ENCODE data around the gene EXOC4.

Gene EXOC4

DNA sequence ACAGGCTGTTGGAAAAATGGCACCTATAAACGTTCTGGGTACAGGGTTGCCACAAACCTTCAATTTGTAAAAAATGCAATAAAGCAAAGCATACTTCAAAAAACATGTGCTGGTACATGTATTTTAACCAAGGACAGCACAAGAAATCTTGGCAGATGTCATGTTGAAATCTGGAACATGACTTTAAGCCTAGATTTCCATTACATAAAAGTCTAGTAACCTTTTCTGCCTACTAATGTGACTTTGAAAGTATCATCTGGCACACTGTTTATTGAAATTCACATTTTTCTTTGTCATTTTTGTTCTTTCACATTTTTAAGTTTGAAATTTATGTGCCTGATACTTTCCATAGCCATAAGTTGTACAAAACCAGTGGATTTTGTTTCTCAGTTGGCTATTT is 296.8 kb downstream of the EXOC4 start:
- Histone ChIP-seq H3K4me3 (ENCODE audit: insufficient read length, low read depth) (no peak overlapping the region), H3K4me1 (ENCODE audit: insufficient read depth, insufficient read length) (no peaks in the 10 kb centered on the region), H3K27me3 (ENCODE audit: insufficient read depth, insufficient read length) (no peaks in the 10 kb centered on the region), H3K36me3 (ENCODE audit: insufficient read depth, insufficient read length, low read length) (no peaks in the 10 kb centered on the region), H3K9ac (ENCODE audit: insufficient read length, low read depth) (no peak overlapping the region), H3K9me3 (ENCODE audit: insufficient read depth, low read length) (no peaks in the 10 kb centered on the region)
- TF ChIP-seq SUZ12 (IDR thresholded peaks at IDR 0.05; ENCODE audit: extremely low read depth, insufficient read depth, insufficient read length) (no peak), YY1 (IDR thresholded peaks at IDR 0.05; ENCODE audit: insufficient read depth, insufficient read length) (no peak), ZNF274 (IDR thresholded peaks at IDR 0.05; ENCODE audit: low read depth, low read length) (no peak)
- no peak for DNase-seq (ENCODE audit: low read depth, low spot score)

DNA sequence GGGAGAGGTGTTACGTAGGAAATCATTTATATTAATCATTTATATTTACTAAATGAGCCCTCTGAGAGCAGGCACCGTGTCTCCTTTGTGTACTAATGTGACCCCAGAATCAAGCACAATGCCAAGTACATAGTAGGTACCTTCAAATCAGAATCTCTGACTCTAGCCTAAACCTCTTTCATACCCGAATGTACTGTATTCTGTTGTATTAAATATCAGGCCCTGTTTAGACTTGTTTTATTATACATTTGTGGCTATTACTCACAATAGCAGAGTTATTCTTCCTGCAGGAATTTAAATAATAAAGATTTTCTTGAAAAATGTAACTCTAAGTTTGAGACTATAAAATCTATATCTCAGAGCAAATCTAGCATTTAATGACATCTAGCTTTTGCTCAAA is 297.3 kb downstream of the EXOC4 start:
- Histone ChIP-seq H3K9me3 (ENCODE audit: insufficient read depth, low read length) (no peaks in the 10 kb centered on the region), H3K4me3 (ENCODE audit: insufficient read length, low read depth) (no peak overlapping the region), H3K9ac (ENCODE audit: insufficient read length, low read depth) (no peak overlapping the region), H3K4me1 (ENCODE audit: insufficient read depth, insufficient read length) (no peaks in the 10 kb centered on the region), H3K36me3 (ENCODE audit: insufficient read depth, insufficient read length, low read length) (no peaks in the 10 kb centered on the region), H3K27me3 (ENCODE audit: insufficient read depth, insufficient read length) (no peaks in the 10 kb centered on the region)
- no peak for DNase-seq (ENCODE audit: low read depth, low spot score)
- TF ChIP-seq SUZ12 (IDR thresholded peaks at IDR 0.05; ENCODE audit: extremely low read depth, insufficient read depth, insufficient read length) (no peak), ZNF274 (IDR thresholded peaks at IDR 0.05; ENCODE audit: low read depth, low read length) (no peak), YY1 (IDR thresholded peaks at IDR 0.05; ENCODE audit: insufficient read depth, insufficient read length) (no peak)

DNA sequence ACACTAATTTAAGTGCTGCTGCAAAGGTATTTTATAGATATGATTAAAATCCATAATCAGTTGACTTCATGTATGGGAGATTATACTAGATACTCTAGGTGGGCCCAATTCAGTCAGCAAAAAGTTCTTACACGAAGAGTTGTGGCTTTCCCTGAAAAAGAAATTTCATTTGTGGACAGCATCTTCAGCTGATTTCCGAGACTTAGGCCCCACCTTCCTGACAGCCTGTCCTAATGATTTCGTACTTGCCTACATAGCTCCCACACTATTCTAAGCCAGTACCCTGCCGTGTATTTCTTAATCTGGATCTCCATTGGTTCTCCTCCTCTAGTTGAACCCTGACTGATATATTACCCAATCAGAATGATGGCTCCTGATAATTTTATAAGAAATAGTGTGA is 297.9 kb downstream of the EXOC4 start:
- H3K9me3 ChIP-seq (ENCODE audit: insufficient read depth, low read length) = no peaks in the 10 kb centered on the region
- H3K9ac ChIP-seq (ENCODE audit: insufficient read length, low read depth) = no peak overlapping the region
- no peaks in the 10 kb centered on the region for H3K36me3 ChIP-seq (ENCODE audit: insufficient read depth, insufficient read length, low read length)
- no peak overlapping the region for H3K4me3 ChIP-seq (ENCODE audit: insufficient read length, low read depth)
- TF ChIP-seq ZNF274 (IDR thresholded peaks at IDR 0.05; ENCODE audit: low read depth, low read length) (no peak), YY1 (IDR thresholded peaks at IDR 0.05; ENCODE audit: insufficient read depth, insufficient read length) (no peak), SUZ12 (IDR thresholded peaks at IDR 0.05; ENCODE audit: extremely low read depth, insufficient read depth, insufficient read length) (no peak)
- no peaks in the 10 kb centered on the region for H3K27me3 ChIP-seq (ENCODE audit: insufficient read depth, insufficient read length)
- DNase-seq (ENCODE audit: low read depth, low spot score) = no peak
- no peaks in the 10 kb centered on the region for H3K4me1 ChIP-seq (ENCODE audit: insufficient read depth, insufficient read length)

DNA sequence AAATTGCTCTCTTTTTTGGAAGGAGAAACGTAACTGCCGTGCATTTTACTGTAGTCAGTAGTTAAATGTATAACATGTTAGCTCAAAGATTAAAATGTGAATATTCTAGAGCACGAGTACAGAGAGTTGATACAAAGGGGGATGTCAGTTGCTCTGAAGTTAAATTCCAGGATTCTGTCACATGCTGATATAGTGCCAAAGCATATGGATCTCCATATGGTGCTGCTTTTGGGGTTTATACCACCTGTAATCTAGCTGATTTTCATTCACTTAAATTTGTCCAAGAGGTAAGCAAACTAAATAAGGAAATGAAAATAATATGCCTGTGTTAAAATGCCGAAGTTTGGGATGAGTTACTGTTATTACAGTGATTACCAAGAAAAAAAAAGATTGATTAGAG is 298.6 kb downstream of the EXOC4 start:
- no peaks in the 10 kb centered on the region for H3K4me1 ChIP-seq (ENCODE audit: insufficient read depth, insufficient read length)
- H3K9ac ChIP-seq (ENCODE audit: insufficient read length, low read depth) = no peak overlapping the region
- H3K4me3 ChIP-seq (ENCODE audit: insufficient read length, low read depth) = no peak overlapping the region
- no peaks in the 10 kb centered on the region for H3K9me3 ChIP-seq (ENCODE audit: insufficient read depth, low read length)
- DNase-seq (ENCODE audit: low read depth, low spot score) = no peak
- TF ChIP-seq YY1 (IDR thresholded peaks at IDR 0.05; ENCODE audit: insufficient read depth, insufficient read length) (no peak), SUZ12 (IDR thresholded peaks at IDR 0.05; ENCODE audit: extremely low read depth, insufficient read depth, insufficient read length) (no peak), ZNF274 (IDR thresholded peaks at IDR 0.05; ENCODE audit: low read depth, low read length) (no peak)
- H3K36me3 ChIP-seq (ENCODE audit: insufficient read depth, insufficient read length, low read length) = no peaks in the 10 kb centered on the region
- H3K27me3 ChIP-seq (ENCODE audit: insufficient read depth, insufficient read length) = no peaks in the 10 kb centered on the region

DNA sequence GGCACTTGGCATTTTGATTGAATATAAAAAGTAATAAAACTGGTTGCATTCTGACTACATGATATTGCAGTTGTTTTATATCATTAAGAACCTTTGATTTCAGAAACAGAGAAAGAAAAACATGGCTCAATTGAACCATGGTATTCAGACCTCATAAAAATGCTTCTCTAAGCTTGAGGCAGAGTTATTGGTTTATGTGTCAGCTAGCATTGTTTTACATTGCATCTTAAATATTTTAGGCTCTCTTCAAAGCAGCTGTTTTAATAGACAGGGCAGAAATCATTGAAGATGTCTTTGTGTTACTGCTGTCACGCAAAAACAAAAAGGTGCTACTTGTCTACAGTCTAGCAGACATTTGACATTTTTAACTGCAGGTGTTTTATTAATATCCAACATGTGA is 299.2 kb downstream of the EXOC4 start:
- Histone ChIP-seq H3K9me3 (ENCODE audit: insufficient read depth, low read length) (no peaks in the 10 kb centered on the region), H3K4me1 (ENCODE audit: insufficient read depth, insufficient read length) (no peaks in the 10 kb centered on the region), H3K9ac (ENCODE audit: insufficient read length, low read depth) (no peak overlapping the region), H3K4me3 (ENCODE audit: insufficient read length, low read depth) (no peak overlapping the region), H3K27me3 (ENCODE audit: insufficient read depth, insufficient read length) (no peaks in the 10 kb centered on the region), H3K36me3 (ENCODE audit: insufficient read depth, insufficient read length, low read length) (no peaks in the 10 kb centered on the region)
- no peak for DNase-seq (ENCODE audit: low read depth, low spot score)
- TF ChIP-seq YY1 (IDR thresholded peaks at IDR 0.05; ENCODE audit: insufficient read depth, insufficient read length) = no peak
- TF ChIP-seq ZNF274 (IDR thresholded peaks at IDR 0.05; ENCODE audit: low read depth, low read length) = no peak
- TF ChIP-seq SUZ12 (IDR thresholded peaks at IDR 0.05; ENCODE audit: extremely low read depth, insufficient read depth, insufficient read length) = no peak

DNA sequence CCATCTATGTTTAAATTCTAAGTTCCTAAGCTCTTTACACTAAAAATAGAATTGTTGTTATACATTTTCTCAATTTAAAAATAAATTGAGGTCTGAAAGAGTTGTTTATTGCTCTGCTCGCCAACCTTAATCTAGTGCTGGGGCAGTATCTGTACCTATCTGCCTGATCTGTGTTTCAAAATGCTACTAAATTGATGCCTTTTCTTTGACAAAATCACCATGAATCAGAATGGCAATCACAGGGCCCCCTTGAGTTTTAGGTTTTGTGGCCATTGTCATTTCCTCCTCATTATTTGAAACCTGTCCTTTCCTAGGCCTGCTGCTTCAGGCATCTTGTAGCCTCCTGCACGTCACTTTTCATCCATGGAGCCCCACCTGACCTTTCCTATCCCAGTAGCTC is 301.5 kb downstream of the EXOC4 start:
- Histone ChIP-seq H3K4me3 (ENCODE audit: insufficient read length, low read depth) (no peak overlapping the region), H3K4me1 (ENCODE audit: insufficient read depth, insufficient read length) (no peaks in the 10 kb centered on the region), H3K9ac (ENCODE audit: insufficient read length, low read depth) (no peak overlapping the region), H3K27me3 (ENCODE audit: insufficient read depth, insufficient read length) (no peaks in the 10 kb centered on the region), H3K36me3 (ENCODE audit: insufficient read depth, insufficient read length, low read length) (no peaks in the 10 kb centered on the region), H3K9me3 (ENCODE audit: insufficient read depth, low read length) (no peaks in the 10 kb centered on the region)
- no peak for DNase-seq (ENCODE audit: low read depth, low spot score)
- no peak for TF ChIP-seq SUZ12 (IDR thresholded peaks at IDR 0.05; ENCODE audit: extremely low read depth, insufficient read depth, insufficient read length)
- TF ChIP-seq YY1 (IDR thresholded peaks at IDR 0.05; ENCODE audit: insufficient read depth, insufficient read length) = no peak
- no peak for TF ChIP-seq ZNF274 (IDR thresholded peaks at IDR 0.05; ENCODE audit: low read depth, low read length)

DNA sequence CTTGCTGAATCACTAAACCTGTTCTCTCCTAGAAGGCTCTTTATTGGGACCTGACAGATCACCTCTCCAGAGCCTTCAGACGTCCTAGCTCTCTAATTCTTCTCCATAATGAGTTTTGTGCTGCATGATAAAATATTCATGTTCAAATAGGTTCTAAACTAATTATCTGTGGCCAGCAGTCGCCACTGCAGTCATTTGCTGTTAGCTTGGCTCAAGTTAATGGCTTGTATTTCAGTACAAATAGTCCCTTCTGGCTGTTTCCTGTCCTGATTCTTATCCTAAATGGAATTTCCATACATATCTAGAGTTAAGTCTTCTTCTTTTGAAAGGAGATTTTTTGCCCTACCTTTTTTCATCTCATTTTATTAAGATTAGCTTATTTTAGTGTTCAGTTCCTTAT is 303.2 kb downstream of the EXOC4 start:
- TF ChIP-seq ZNF274 (IDR thresholded peaks at IDR 0.05; ENCODE audit: low read depth, low read length) (no peak), SUZ12 (IDR thresholded peaks at IDR 0.05; ENCODE audit: extremely low read depth, insufficient read depth, insufficient read length) (no peak), YY1 (IDR thresholded peaks at IDR 0.05; ENCODE audit: insufficient read depth, insufficient read length) (no peak)
- Histone ChIP-seq H3K4me1 (ENCODE audit: insufficient read depth, insufficient read length) (no peaks in the 10 kb centered on the region), H3K4me3 (ENCODE audit: insufficient read length, low read depth) (no peak overlapping the region), H3K27me3 (ENCODE audit: insufficient read depth, insufficient read length) (no peaks in the 10 kb centered on the region), H3K36me3 (ENCODE audit: insufficient read depth, insufficient read length, low read length) (no peaks in the 10 kb centered on the region), H3K9ac (ENCODE audit: insufficient read length, low read depth) (no peak overlapping the region), H3K9me3 (ENCODE audit: insufficient read depth, low read length) (no peaks in the 10 kb centered on the region)
- no peak for DNase-seq (ENCODE audit: low read depth, low spot score)

DNA sequence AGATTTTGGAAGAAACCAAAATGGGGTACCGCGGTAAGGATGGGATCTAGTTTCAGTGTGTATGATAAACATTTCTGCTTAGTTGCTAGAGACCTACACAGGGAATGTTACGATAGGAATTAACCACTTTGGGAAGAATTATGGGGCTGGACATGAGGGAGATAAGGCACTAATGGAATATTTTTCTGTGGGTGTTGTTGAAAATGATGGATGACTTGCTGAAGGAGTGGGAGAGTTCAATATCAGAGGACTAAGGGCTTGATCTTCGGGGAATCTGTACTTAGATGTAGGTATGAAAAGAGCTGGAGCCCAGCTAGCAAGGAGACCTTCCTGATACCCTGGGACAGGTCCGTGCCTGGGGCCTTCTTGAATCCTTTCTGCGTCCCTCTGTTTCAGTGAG is 303.7 kb downstream of the EXOC4 start:
- no peak for TF ChIP-seq YY1 (IDR thresholded peaks at IDR 0.05; ENCODE audit: insufficient read depth, insufficient read length)
- no peak for TF ChIP-seq SUZ12 (IDR thresholded peaks at IDR 0.05; ENCODE audit: extremely low read depth, insufficient read depth, insufficient read length)
- no peak for TF ChIP-seq ZNF274 (IDR thresholded peaks at IDR 0.05; ENCODE audit: low read depth, low read length)
- Histone ChIP-seq H3K27me3 (ENCODE audit: insufficient read depth, insufficient read length) (no peaks in the 10 kb centered on the region), H3K9ac (ENCODE audit: insufficient read length, low read depth) (no peak overlapping the region), H3K9me3 (ENCODE audit: insufficient read depth, low read length) (no peaks in the 10 kb centered on the region), H3K4me3 (ENCODE audit: insufficient read length, low read depth) (no peak overlapping the region), H3K4me1 (ENCODE audit: insufficient read depth, insufficient read length) (no peaks in the 10 kb centered on the region), H3K36me3 (ENCODE audit: insufficient read depth, insufficient read length, low read length) (no peaks in the 10 kb centered on the region)
- no peak for DNase-seq (ENCODE audit: low read depth, low spot score)

Measured in NT2/D1 (cell line).